Stimulated activated CD4-positive, alpha-beta T cell treated with anti-CD3 and anti-CD28 coated beads, Interleukin-12 subunit alpha, Interleukin-12 subunit beta, amount 100 ng/mL, for 48 hours (primary cell): ENCODE results near the gene BCKDHB.

Experiments
- DNase-seq, 3 donors: peaks; one replicate each; pipeline ENCODE4 v3.0.0-alpha.2; 2020; ENCODE audit warnings: low read depth in 2 of 3, low spot score in 1 of 3

BCKDHB gene

GRCh38 chr6:80328652-80329051, 222.2 kb downstream of the BCKDHB start:
- DNase-seq = no peak

DNA sequence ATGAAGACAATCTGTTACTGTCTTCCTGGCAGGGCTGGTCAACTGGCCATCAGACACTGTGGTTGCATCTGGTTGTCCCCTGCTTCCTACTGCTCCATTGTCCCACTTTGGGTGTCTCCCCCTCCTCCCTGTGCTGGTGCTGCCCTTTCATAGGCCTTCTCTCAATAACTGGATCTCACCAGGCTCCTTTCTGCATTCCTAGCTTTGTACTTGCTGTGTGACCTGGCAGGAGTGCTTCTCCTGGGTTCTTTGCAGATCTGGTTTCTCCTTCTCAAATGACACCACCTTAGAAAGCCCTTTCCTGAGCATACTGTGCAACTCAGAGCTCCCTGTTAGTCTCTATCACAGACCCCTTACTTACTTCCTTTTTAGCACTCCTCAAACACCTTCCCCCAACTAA, 223.0 kb downstream of the BCKDHB start:
- no peak for DNase-seq

DNA sequence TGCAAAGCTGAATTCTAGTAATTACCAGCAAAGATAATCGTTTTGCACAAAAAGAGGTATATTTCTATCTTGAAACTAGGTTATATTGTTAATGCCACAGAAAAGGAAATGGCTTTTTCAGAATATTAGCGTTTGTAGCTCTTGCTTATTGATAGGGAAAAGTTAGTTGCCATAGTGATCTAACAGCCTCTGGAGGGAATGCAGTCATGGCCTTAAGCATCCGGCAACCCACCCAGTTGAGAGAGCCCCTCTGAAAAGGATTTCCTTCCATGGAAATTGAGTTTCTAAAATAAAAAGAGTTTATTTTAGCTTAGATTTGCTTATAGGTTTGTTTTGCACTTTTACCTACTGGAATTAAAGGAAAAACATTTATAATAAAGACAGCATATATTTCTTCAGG, 224.5 kb downstream of the BCKDHB start:
- no peak for DNase-seq

DNA sequence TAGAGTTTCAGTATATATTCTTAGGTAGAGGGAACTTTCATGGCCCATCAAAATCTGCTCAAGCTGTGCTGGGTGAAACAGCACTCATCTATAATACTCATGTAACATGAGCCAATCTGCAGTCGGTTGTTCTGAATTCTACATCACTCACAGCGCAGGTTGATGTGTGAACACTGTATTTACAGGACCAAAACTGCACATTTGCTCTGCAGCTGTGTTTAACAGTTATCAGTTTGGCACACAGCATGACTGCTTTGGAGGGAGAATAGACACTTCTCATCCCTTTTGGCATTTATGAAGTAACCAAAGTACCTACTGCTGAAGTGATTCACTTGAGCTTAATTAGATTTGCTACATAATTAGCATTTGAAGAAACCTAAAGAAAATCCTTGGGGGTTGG, 225.1 kb downstream of the BCKDHB start:
- no peak for DNase-seq

DNA sequence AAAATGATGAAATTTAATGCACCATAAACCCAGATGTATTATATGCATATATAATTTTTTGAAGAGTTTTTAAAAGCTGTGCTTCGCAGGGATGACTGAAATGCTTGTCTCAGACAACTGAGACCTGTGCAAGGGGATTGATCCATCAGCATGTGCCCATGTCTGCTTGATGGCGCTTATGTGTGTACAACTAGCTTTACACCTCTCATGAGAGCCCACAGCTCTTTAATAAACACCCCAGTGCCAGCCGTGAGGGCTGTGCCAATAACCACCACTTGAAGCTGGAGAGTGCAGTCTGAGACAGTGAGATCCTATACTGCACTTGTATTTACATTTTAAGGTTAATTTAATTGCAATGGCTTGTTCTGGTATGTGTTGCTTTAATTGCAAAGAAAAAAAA, 225.5 kb downstream of the BCKDHB start:
- DNase-seq = no peak

DNA sequence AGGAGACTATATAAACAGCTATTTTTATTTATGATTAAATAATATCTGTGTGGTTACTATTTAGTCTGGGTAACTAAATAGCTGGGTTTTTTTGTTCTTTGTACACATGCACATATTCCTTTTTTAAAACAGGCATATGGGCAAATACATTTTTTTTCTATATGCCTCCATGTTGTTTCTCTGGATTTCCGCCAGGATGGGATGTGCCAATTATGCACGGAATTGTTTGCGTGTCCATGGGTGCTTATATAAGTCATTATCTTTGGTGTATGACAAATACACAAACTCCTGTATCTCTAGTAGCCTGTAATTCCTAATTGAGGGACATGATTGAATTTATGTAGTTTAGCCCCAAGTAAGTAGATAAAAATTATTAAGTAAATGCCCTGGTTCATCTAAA, 226.9 kb downstream of the BCKDHB start:
- no peak for DNase-seq

DNA sequence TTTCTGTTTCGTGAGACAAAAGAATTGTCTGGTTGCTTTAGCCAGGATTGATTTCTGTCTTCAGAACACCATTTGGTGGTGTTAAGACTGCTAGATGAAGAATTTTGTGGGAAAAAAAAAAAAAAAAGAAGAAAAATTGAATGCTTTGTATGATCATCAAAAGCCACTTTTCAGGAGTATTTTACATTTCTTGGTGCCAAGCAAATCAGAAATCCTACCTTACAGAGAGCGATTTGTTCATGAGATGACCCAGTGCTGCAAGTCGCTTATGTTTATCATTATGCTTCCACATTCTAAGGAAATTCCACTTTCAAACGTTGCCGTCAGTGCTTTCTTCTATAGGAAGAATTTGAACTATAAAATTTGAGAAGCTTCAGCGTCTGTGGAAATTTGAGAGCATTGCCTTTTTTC, 228.7 kb downstream of the BCKDHB start:
- no peak for DNase-seq

GRCh38 chr6:80336911-80337310, 230.4 kb downstream of the BCKDHB start:
- DNase-seq = no peak

- peak; percentile 36 to 66 (median 57) for DNase-seq
These were observed 231.8 kb downstream of the BCKDHB start for GRCh38 chr6:80338201-80338836.

DNA sequence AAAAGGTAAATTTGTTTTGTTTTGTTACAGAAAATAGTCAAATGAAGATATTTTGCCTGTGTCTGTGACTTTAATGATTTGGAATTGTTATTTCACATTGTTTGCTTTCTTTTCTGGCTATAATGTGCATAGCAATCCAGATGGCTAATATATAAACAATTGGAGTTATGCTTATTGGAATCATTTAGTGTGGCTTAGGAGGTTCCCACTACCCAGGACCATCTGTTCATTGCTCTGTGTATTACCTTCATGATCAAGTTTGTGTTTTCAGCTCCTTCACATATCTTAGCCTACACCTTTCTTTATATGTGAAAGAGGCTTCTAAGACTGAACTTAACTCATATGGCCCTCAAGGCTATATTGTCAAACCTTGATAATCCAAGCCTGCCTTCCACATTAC, 232.9 kb downstream of the BCKDHB start:
- no peak for DNase-seq

GRCh38 chr6:80340280-80340679, 233.8 kb downstream of the BCKDHB start:
- DNase-seq = no peak

DNA sequence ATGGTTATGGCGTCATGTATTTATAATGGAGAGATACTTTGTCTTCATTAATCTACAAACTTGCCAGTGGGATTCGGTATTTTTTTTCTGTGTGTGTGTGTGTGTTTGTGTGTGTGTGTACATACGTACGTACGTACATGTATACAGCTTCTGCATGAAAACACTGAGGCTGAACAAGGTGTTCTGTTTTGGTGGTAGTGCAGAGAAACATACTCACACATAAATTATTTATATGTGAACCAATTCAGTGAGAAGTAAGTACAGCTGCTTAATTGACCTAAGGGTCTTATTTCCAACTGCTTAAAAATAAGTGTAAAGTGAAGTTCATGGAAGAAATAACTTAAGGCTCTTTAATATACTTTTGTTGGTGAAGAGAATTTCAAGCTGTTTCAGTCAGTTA, 234.2 kb downstream of the BCKDHB start:
- no peak for DNase-seq

GRCh38 chr6:80341330-80341729, 234.9 kb downstream of the BCKDHB start:
- no peak for DNase-seq

DNA sequence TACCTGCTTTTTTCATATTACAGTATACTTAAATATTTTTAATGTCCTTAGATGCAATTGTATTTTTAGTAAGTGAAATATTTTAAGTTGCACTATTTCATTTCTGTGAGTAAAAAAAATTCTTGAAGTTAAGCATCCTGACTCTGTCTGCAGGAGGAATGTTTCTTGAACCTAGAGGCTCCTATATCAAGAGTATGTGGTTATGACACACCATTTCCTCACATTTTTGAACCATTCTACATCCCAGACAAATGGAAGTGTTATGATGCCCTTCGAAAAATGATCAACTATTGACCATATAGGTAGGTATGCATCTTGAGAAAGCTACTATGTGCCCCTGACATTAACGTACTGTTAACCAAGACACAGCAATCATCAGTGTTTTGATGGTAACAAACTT, 237.0 kb downstream of the BCKDHB start:
- DNase-seq = no peak

- no peak for DNase-seq
These were observed 240.6 kb downstream of the BCKDHB start for GRCh38 chr6:80347101-80347500.

- no peak for DNase-seq
These were observed 241.8 kb downstream of the BCKDHB start for GRCh38 chr6:80348263-80348662.

DNA sequence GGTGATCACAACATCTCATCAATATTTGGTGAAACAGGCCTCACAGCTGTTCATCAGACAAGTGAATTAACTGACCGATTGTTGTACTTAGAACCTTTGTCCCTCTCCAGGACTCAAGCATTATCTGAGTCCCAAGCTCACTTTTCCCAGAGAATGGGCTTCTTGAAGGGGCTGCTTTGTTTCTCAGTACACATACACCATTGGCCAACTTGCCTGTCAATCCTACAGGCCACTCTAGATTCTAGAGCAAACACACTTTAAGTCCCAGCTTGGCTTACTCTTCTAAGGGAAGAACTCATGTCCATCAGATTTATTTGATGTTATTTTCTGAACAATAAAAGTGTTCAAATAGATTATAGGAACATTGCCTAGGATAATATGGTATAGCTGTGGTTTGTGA, 249.5 kb downstream of the BCKDHB start:
- no peak for DNase-seq

DNA sequence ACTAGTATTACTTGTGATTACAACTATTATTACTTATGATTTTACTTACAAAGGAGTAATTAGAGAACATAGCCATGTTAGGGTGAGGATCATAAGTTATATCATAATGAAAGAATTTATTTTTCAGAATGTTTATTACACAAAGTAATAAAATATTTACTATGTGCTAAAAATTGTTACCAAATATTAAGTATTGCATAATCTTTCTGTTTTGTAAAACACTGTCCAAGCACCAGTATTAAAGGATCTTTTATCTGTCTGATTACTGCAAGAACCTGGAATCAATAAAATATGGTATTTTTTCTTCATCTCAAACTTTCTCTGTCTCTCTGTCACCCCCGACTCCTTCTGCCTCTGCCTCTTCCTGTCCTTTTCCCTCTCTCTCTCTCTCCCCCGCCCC, 250.1 kb downstream of the BCKDHB start:
- DNase-seq = no peak

- DNase-seq = no peak
These were observed 250.6 kb downstream of the BCKDHB start for GRCh38 chr6:80357081-80357480.

GRCh38 chr6:80357674-80358073, 251.2 kb downstream of the BCKDHB start:
- DNase-seq = no peak

- DNase-seq = no peak
These were observed 257.1 kb downstream of the BCKDHB start for GRCh38 chr6:80363501-80364122.

DNA sequence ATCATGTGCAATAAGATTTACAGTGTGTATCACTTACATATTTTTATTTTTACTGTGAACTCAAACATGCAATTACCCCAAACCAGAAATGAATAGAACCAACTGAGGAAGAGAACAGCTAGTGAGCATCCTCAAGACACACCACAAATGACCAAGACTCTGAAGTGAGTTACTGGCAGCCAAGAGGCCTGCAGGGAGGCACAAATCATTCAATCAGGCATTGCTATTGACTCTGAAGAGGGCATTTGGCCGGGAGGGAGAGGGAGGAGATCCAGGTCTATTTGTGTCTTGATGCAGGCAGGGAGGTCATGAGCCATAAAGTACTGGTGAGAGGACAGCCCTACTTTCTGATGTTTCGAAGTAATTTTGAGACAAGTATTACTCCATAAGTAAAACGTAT, 257.7 kb downstream of the BCKDHB start:
- no peak for DNase-seq

DNA sequence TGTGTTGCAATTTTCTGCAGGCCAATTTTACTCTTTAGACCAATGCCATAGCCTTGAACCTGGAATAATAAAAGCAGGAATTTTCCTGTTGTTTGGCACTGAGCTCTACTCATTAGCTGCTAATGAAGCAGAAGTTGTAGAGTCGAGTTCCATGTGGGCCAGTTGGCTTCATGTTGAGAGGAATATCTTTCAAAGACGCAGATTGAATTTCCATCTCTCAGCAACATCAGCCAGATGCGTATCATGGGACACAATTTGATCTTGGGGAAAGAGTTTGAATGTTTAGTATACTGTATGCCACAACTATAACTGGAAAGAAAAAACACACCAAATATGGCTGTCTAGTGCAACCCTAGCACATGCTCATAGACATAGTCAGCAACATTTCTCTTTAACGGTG, 259.6 kb downstream of the BCKDHB start:
- DNase-seq = no peak
